Muscle of leg (tissue), 16 donors: Measurements from ENCODE around the gene FOXA3. TPM values are rescaled to one million over a fixed set of nuclear protein-coding genes. Genes with fewer than 3 reads are reported as not detected.

Source experiments
- DNase-seq: peaks from one replicate; pipeline ENCODE4 v3.0.0; 2013
- H3K27ac ChIP-seq: one replicate; pipeline ENCODE4 v1.5.1; 2013; ENCODE audit warnings: mild to moderate bottlenecking, low read length, control low read depth
- H3K27me3 ChIP-seq: one replicate; pipeline ENCODE4 v1.6.1; 2013; ENCODE audit warnings: low read length; ENCODE audit not compliant: control insufficient read depth, insufficient read depth
- H3K36me3 ChIP-seq: one replicate; pipeline ENCODE4 v1.6.1; 2013; ENCODE audit warnings: low read length; ENCODE audit not compliant: control insufficient read depth, insufficient read depth
- H3K4me1 ChIP-seq: one replicate; pipeline ENCODE4 v1.6.1; 2013; ENCODE audit warnings: low read length; ENCODE audit not compliant: control insufficient read depth, insufficient read depth
- H3K4me3 ChIP-seq: one replicate; pipeline ENCODE4 v1.5.1; 2013; ENCODE audit warnings: low read length, control low read depth
- H3K9me3 ChIP-seq: replicated peaks from 2 replicates; pipeline ENCODE4 v1.6.1; 2013; ENCODE audit warnings: low read depth, low read length; ENCODE audit not compliant: control insufficient read depth
- WGBS: methylation state at CpG from one replicate; pipeline ENCODE4 v1.1.5; 2013; ENCODE audit warnings: missing lambda C conversion rate; ENCODE audit not compliant: insufficient coverage; 5-methylcytosine and 5-hydroxymethylcytosine counted together
- long read RNA-seq, 11 donors: transcript quantifications; one replicate each; lab custom pipeline, GENCODE V29; 2026
- polyA plus RNA-seq, 8 donors: library from polyadenylated mRNA; unstranded; fragments of 120-200 nt; gene quantifications; one replicate each; pipeline versions ENCODE4 v1.2.1 to v1.2.3, GENCODE V29; 2013; ENCODE audit warnings: inconsistent platforms in 1 of 8, low replicate concordance in 1 of 8; ENCODE audit not compliant: insufficient read length in 8 of 8, insufficient read depth in 1 of 8
- total RNA-seq: library from RNA; stranded (reverse); fragments of 120-200 nt; gene quantifications from one replicate; pipeline ENCODE4 v1.2.4, GENCODE V29; 2013

The FOXA3 gene
- total RNA-seq: not detected
- polyA plus RNA-seq: under 1 TPM in 3 of 8 donors, not detected in 5; 0.09 to 0.41 (median 0.12) TPM
- long read RNA-seq, donor 1: 0 reads
- long read RNA-seq, donor 2: 0 reads
- long read RNA-seq, donor 3: 0 reads
- long read RNA-seq, donor 4: 0 reads
- long read RNA-seq, donor 5: 0 reads
- long read RNA-seq, donor 6: 0 reads
- long read RNA-seq, donor 7: 0 reads
- long read RNA-seq, donor 8: 0 reads
- long read RNA-seq, donor 9: 0 reads
- long read RNA-seq, donor 10, partial matches to known transcripts: 5 of 5 reads
- long read RNA-seq, donor 10, other reads (novel, unspliced or antisense): 0 of 5 reads
- long read RNA-seq, donor 11: 0 reads

GRCh38 chr19:45863840-45864628 is at the start of gene FOXA3:
Gene FOXA3 (plus strand): TSS chr19:45864326. CDS start chr19:45864457, 131 bp downstream.
- WGBS: 2% methylated on average over 71 of the region's 71 CpGs
- Histone ChIP-seq H3K27me3 (peaks cover 45% of the 10 kb centered on the region), H3K36me3 (peaks cover 14% of the 10 kb centered on the region), H3K27ac (no peak within 1 kb of the TSS), H3K9me3 (no peaks in the 10 kb centered on the region), H3K4me1 (peaks cover 11% of the 10 kb centered on the region), H3K4me3 (peak within 1 kb of the TSS; percentile 29)
- DNase-seq: peak; percentile 30

GRCh38 chr19:45814851-45815480 is 49.2 kb upstream of the FOXA3 start, which contains the start of gene RSPH6A:
Gene RSPH6A (minus strand): TSS chr19:45815308. CDS start chr19:45815176, 132 bp downstream.
- 13% methylated on average over 40 of the region's 40 CpGs for WGBS
- Histone ChIP-seq H3K9me3 (no peaks in the 10 kb centered on the region), H3K27me3 (no peaks in the 10 kb centered on the region), H3K4me1 (peaks cover 28% of the 10 kb centered on the region), H3K36me3 (peaks cover 12% of the 10 kb centered on the region), H3K4me3 (peak within 1 kb of the TSS; percentile 52), H3K27ac (peak within 1 kb of the TSS; percentile 59)
- no peak for DNase-seq

- DNase-seq: peak; percentile 81
- Histone ChIP-seq H3K27me3 (no peaks in the 10 kb centered on the region), H3K27ac (peak overlapping the region; percentile 59), H3K9me3 (no peaks in the 10 kb centered on the region), H3K4me3 (peak overlapping the region; percentile 52), H3K36me3 (peaks cover 18% of the 10 kb centered on the region), H3K4me1 (peaks cover 28% of the 10 kb centered on the region)
- WGBS: under 1% methylated on average over 20 of the region's 44 CpGs
These were observed 48.5 kb upstream of the FOXA3 start for GRCh38 chr19:45815481-45816216.

GRCh38 chr19:45816236-45817009 is 47.7 kb upstream of the FOXA3 start:
- WGBS: 71% methylated on average over 4 of the region's 18 CpGs
- Histone ChIP-seq H3K27me3 (no peaks in the 10 kb centered on the region), H3K9me3 (no peaks in the 10 kb centered on the region), H3K4me3 (peak overlapping the region; percentile 52), H3K36me3 (peaks cover 26% of the 10 kb centered on the region), H3K4me1 (peaks cover 28% of the 10 kb centered on the region), H3K27ac (peak overlapping the region; percentile 59)
- DNase-seq: peak; percentile 40

- peaks cover 28% of the 10 kb centered on the region for H3K4me1 ChIP-seq
- no peaks in the 10 kb centered on the region for H3K9me3 ChIP-seq
- WGBS: 25% methylated on average over 14 of the region's 24 CpGs
- H3K36me3 ChIP-seq: peaks cover 31% of the 10 kb centered on the region
- H3K4me3 ChIP-seq: no peak overlapping the region
- peak; percentile 95 for DNase-seq
- H3K27ac ChIP-seq: peak overlapping the region; percentile 62
- H3K27me3 ChIP-seq: no peaks in the 10 kb centered on the region
These were observed 47.0 kb upstream of the FOXA3 start for GRCh38 chr19:45817010-45817724.

- no peaks in the 10 kb centered on the region for H3K9me3 ChIP-seq
- DNase-seq: peak; percentile 33
- H3K27me3 ChIP-seq: no peaks in the 10 kb centered on the region
- H3K4me1 ChIP-seq: peaks cover 28% of the 10 kb centered on the region
- WGBS: 69% methylated on average over 18 of the region's 19 CpGs
- no peak overlapping the region for H3K4me3 ChIP-seq
- peaks cover 38% of the 10 kb centered on the region for H3K36me3 ChIP-seq
- H3K27ac ChIP-seq: no peak overlapping the region
These were observed 46.3 kb upstream of the FOXA3 start for GRCh38 chr19:45817725-45818301.

- Histone ChIP-seq H3K36me3 (peaks cover 56% of the 10 kb centered on the region), H3K4me3 (no peak overlapping the region), H3K9me3 (no peaks in the 10 kb centered on the region), H3K4me1 (peaks cover 27% of the 10 kb centered on the region), H3K27me3 (no peaks in the 10 kb centered on the region), H3K27ac (no peak overlapping the region)
- DNase-seq: no peak
- 79% methylated on average over 5 of the region's 6 CpGs for WGBS
These were observed 44.4 kb upstream of the FOXA3 start for GRCh38 chr19:45819769-45820168.

GRCh38 chr19:45820413-45821102 is 43.6 kb upstream of the FOXA3 start:
- H3K27ac ChIP-seq: no peak overlapping the region
- 74% methylated on average over 15 of the region's 20 CpGs for WGBS
- DNase-seq: no peak
- no peak overlapping the region for H3K4me3 ChIP-seq
- H3K4me1 ChIP-seq: peaks cover 21% of the 10 kb centered on the region
- H3K36me3 ChIP-seq: peaks cover 64% of the 10 kb centered on the region
- H3K27me3 ChIP-seq: no peaks in the 10 kb centered on the region
- H3K9me3 ChIP-seq: no peaks in the 10 kb centered on the region
